ENCODE results near the gene ACMSD. TPM values are rescaled to one million over a fixed set of nuclear protein-coding genes. Genes with fewer than 3 reads are reported as not detected.

ACMSD gene
- total and polyA plus RNA-seq, 2 donors, result not detected

GRCh38 chr2:134862674-134863073, 24.3 kb downstream of the ACMSD start:
- 84% methylated on average over 3 of the region's 3 CpGs for WGBS
- H3K4me1 ChIP-seq (ENCODE audit: insufficient read depth), result no peaks in the 10 kb centered on the region
- DNase-seq (ENCODE audit: extremely low spot score), result no peak
- H3K4me3 ChIP-seq (ENCODE audit: low read depth, low read length), result no peak overlapping the region
- H3K27ac ChIP-seq (ENCODE audit: low read depth), result no peak overlapping the region
- no peaks in the 10 kb centered on the region for H3K36me3 ChIP-seq (ENCODE audit: insufficient read depth)

GRCh38 chr2:134863446-134863845, 25.0 kb downstream of the ACMSD start:
- no peak for DNase-seq (ENCODE audit: extremely low spot score)
- WGBS, result 92% methylated on average over 20 of the region's 20 CpGs

GRCh38 chr2:134865067-134865787, 26.8 kb downstream of the ACMSD start:
- no peak overlapping the region for H3K4me3 ChIP-seq (ENCODE audit: low read depth, low read length)
- no peaks in the 10 kb centered on the region for H3K4me1 ChIP-seq (ENCODE audit: insufficient read depth)
- no peak for DNase-seq (ENCODE audit: extremely low spot score)
- no peaks in the 10 kb centered on the region for H3K36me3 ChIP-seq (ENCODE audit: insufficient read depth)
- H3K27ac ChIP-seq (ENCODE audit: low read depth), result no peak overlapping the region
- WGBS, result 83% methylated on average over 5 of the region's 5 CpGs

More at GRCh38 chr2:134863446-134863845, 25.0 kb downstream of the ACMSD start:
- no peaks in the 10 kb centered on the region for H3K4me1 ChIP-seq (ENCODE audit: insufficient read depth)
- H3K4me3 ChIP-seq (ENCODE audit: low read depth, low read length), result no peak overlapping the region
- H3K36me3 ChIP-seq (ENCODE audit: insufficient read depth), result no peaks in the 10 kb centered on the region
- H3K27ac ChIP-seq (ENCODE audit: low read depth), result no peak overlapping the region

GRCh38 chr2:134866498-134867099, 28.2 kb downstream of the ACMSD start:
- 93% methylated on average over 1 of the region's 1 CpG for WGBS
- DNase-seq (ENCODE audit: extremely low spot score), result no peak
- no peaks in the 10 kb centered on the region for H3K36me3 ChIP-seq (ENCODE audit: insufficient read depth)
- H3K4me1 ChIP-seq (ENCODE audit: insufficient read depth), result no peaks in the 10 kb centered on the region
- H3K27ac ChIP-seq (ENCODE audit: low read depth), result no peak overlapping the region
- H3K4me3 ChIP-seq (ENCODE audit: low read depth, low read length), result no peak overlapping the region

GRCh38 chr2:134869946-134870736, 31.7 kb downstream of the ACMSD start:
- no peak overlapping the region for H3K27ac ChIP-seq (ENCODE audit: low read depth)
- H3K4me3 ChIP-seq (ENCODE audit: low read depth, low read length), result no peak overlapping the region
- H3K4me1 ChIP-seq (ENCODE audit: insufficient read depth), result no peaks in the 10 kb centered on the region
- DNase-seq (ENCODE audit: extremely low spot score), result no peak
- no peaks in the 10 kb centered on the region for H3K36me3 ChIP-seq (ENCODE audit: insufficient read depth)
- WGBS, result 79% methylated on average over 8 of the region's 8 CpGs

- WGBS, result 94% methylated on average over 2 of the region's 2 CpGs
Measured at GRCh38 chr2:134873152-134873551, 34.7 kb downstream of the ACMSD start.

GRCh38 chr2:134875309-134875708, 36.9 kb downstream of the ACMSD start:
- DNase-seq (ENCODE audit: extremely low spot score), result no peak
- H3K36me3 ChIP-seq (ENCODE audit: insufficient read depth), result no peaks in the 10 kb centered on the region
- no peaks in the 10 kb centered on the region for H3K4me1 ChIP-seq (ENCODE audit: insufficient read depth)
- H3K27ac ChIP-seq (ENCODE audit: low read depth), result no peak overlapping the region
- no peak overlapping the region for H3K4me3 ChIP-seq (ENCODE audit: low read depth, low read length)
- 44% methylated on average over 1 of the region's 1 CpG for WGBS

More at GRCh38 chr2:134873152-134873551, 34.7 kb downstream of the ACMSD start:
- no peak overlapping the region for H3K4me3 ChIP-seq (ENCODE audit: low read depth, low read length)
- DNase-seq (ENCODE audit: extremely low spot score), result no peak
- H3K27ac ChIP-seq (ENCODE audit: low read depth), result no peak overlapping the region
- H3K4me1 ChIP-seq (ENCODE audit: insufficient read depth), result no peaks in the 10 kb centered on the region
- H3K36me3 ChIP-seq (ENCODE audit: insufficient read depth), result no peaks in the 10 kb centered on the region

- H3K4me3 ChIP-seq (ENCODE audit: low read depth, low read length), result no peak overlapping the region
Measured at GRCh38 chr2:134882773-134883172, 44.4 kb downstream of the ACMSD start.

GRCh38 chr2:134883552-134884293, 45.3 kb downstream of the ACMSD start:
- WGBS, result 97% methylated on average over 3 of the region's 3 CpGs
- no peak for DNase-seq (ENCODE audit: extremely low spot score)
- no peaks in the 10 kb centered on the region for H3K4me1 ChIP-seq (ENCODE audit: insufficient read depth)
- no peaks in the 10 kb centered on the region for H3K36me3 ChIP-seq (ENCODE audit: insufficient read depth)
- no peak overlapping the region for H3K27ac ChIP-seq (ENCODE audit: low read depth)
- no peak overlapping the region for H3K4me3 ChIP-seq (ENCODE audit: low read depth, low read length)

More at GRCh38 chr2:134882773-134883172, 44.4 kb downstream of the ACMSD start:
- Histone ChIP-seq H3K27ac (ENCODE audit: low read depth) (no peak overlapping the region), H3K4me1 (ENCODE audit: insufficient read depth) (no peaks in the 10 kb centered on the region), H3K36me3 (ENCODE audit: insufficient read depth) (no peaks in the 10 kb centered on the region)
- no peak for DNase-seq (ENCODE audit: extremely low spot score)

GRCh38 chr2:134884435-134884834, 46.0 kb downstream of the ACMSD start:
- no peaks in the 10 kb centered on the region for H3K36me3 ChIP-seq (ENCODE audit: insufficient read depth)
- DNase-seq (ENCODE audit: extremely low spot score), result no peak
- H3K4me1 ChIP-seq (ENCODE audit: insufficient read depth), result no peaks in the 10 kb centered on the region
- no peak overlapping the region for H3K27ac ChIP-seq (ENCODE audit: low read depth)
- no peak overlapping the region for H3K4me3 ChIP-seq (ENCODE audit: low read depth, low read length)

GRCh38 chr2:134892282-134893035, 54.0 kb downstream of the ACMSD start:
- no peak for DNase-seq (ENCODE audit: extremely low spot score)
- 93% methylated on average over 1 of the region's 1 CpG for WGBS
- Histone ChIP-seq H3K4me1 (ENCODE audit: insufficient read depth) (no peaks in the 10 kb centered on the region), H3K4me3 (ENCODE audit: low read depth, low read length) (no peak overlapping the region), H3K27ac (ENCODE audit: low read depth) (no peak overlapping the region), H3K36me3 (ENCODE audit: insufficient read depth) (no peaks in the 10 kb centered on the region)

- H3K4me3 ChIP-seq (ENCODE audit: low read depth, low read length), result no peak overlapping the region
- H3K36me3 ChIP-seq (ENCODE audit: insufficient read depth), result no peaks in the 10 kb centered on the region
- no peak overlapping the region for H3K27ac ChIP-seq (ENCODE audit: low read depth)
- DNase-seq (ENCODE audit: extremely low spot score), result no peak
- no peaks in the 10 kb centered on the region for H3K4me1 ChIP-seq (ENCODE audit: insufficient read depth)
Measured at GRCh38 chr2:134897932-134898331, 59.5 kb downstream of the ACMSD start.

- H3K36me3 ChIP-seq (ENCODE audit: insufficient read depth), result no peaks in the 10 kb centered on the region
- H3K4me1 ChIP-seq (ENCODE audit: insufficient read depth), result no peaks in the 10 kb centered on the region
- H3K4me3 ChIP-seq (ENCODE audit: low read depth, low read length), result no peak overlapping the region
- DNase-seq (ENCODE audit: extremely low spot score), result no peak
- no peak overlapping the region for H3K27ac ChIP-seq (ENCODE audit: low read depth)
Measured at GRCh38 chr2:134899204-134899603, 60.8 kb downstream of the ACMSD start.

Data from urinary bladder (tissue), 4 donors.